HG03432 (cell line): ENCODE results near the gene COPG1.
"Not testable (repeated sequence)": the region's sequence is repeated elsewhere in the genome, so short reads cannot be mapped to it uniquely, and the experiment has no call there.

Experiments used
- ATAC-seq: cut with Tn5 transposase; IDR thresholded peaks from one replicate; pipeline ENCODE4 v1.9.1; 2021; ENCODE audit warnings: mild to moderate bottlenecking, moderate library complexity; ENCODE audit not compliant: unreplicated experiment

Gene COPG1

GRCh38 chr3:129249284-129250065, at the start of gene COPG1:
COPG1 (plus strand) TSS chr3:129249606; CDS start chr3:129249710, 104 bp downstream.
- peak; percentile 88 for ATAC-seq

GRCh38 chr3:129204473-129204872, 44.9 kb upstream of the COPG1 start:
- ATAC-seq = no peak

GRCh38 chr3:129205109-129205832, 44.1 kb upstream of the COPG1 start:
- ATAC-seq = no peak

- ATAC-seq = no peak
Measured at GRCh38 chr3:129207479-129207878, 41.9 kb upstream of the COPG1 start.

GRCh38 chr3:129211345-129211744, 38.1 kb upstream of the COPG1 start:
- no peak for ATAC-seq

- no peak for ATAC-seq
Measured at GRCh38 chr3:129211772-129212171, 37.6 kb upstream of the COPG1 start.

GRCh38 chr3:129213238-129213637, 36.2 kb upstream of the COPG1 start:
- no peak for ATAC-seq

GRCh38 chr3:129218742-129219141, 30.7 kb upstream of the COPG1 start:
- no peak for ATAC-seq

GRCh38 chr3:129224387-129224786, 25.0 kb upstream of the COPG1 start:
- not testable (repeated sequence) for ATAC-seq

GRCh38 chr3:129224984-129225393, 24.4 kb upstream of the COPG1 start:
- no peak for ATAC-seq

- ATAC-seq = no peak
Measured at GRCh38 chr3:129226374-129226773, 23.0 kb upstream of the COPG1 start.

- ATAC-seq = no peak
Measured at GRCh38 chr3:129228891-129229585, 20.4 kb upstream of the COPG1 start.

- ATAC-seq = no peak
Measured at GRCh38 chr3:129230311-129231019, 18.9 kb upstream of the COPG1 start.

GRCh38 chr3:129231331-129232119, 17.9 kb upstream of the COPG1 start:
- no peak for ATAC-seq

GRCh38 chr3:129233538-129233937, 15.9 kb upstream of the COPG1 start:
- peak; percentile 88 for ATAC-seq

- ATAC-seq = no peak
Measured at GRCh38 chr3:129234441-129234840, 15.0 kb upstream of the COPG1 start.

- ATAC-seq = no peak
Measured at GRCh38 chr3:129235344-129235917, 14.0 kb upstream of the COPG1 start.

GRCh38 chr3:129238945-129239705, 10.3 kb upstream of the COPG1 start:
- ATAC-seq = no peak

GRCh38 chr3:129239991-129240390, 9.4 kb upstream of the COPG1 start:
- no peak for ATAC-seq
